Measurements from ENCODE around the gene PIGU. TPM values are rescaled to one million over a fixed set of nuclear protein-coding genes. Genes with fewer than 3 reads are reported as not detected.

The PIGU gene
- total RNA-seq, 4 donors from 2014 or later, result 5.1 to 16.4 (median 8.5) TPM

DNA sequence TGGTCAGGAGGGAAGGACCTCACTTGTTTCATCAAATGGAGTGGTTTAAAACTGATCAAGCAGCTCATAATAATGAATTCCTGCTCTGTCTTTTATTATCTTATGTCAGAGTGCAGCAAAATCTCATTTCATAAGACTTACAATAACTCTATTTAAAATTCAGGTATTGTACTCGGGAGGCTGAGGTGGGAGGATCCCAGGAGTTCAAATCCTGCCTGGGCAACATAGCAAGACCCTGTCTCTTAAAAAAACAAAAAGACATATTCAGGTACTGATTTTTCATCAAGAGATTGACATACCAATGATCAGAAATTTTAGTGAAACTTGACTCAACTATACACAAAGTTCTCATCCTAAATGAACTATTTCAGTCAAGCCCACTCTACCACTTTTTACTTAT is 166.3 kb downstream of the PIGU start:
- no peak for DNase-seq (ENCODE audit: low spot score in 2 of 2)
- TF ChIP-seq, protein P1, sequence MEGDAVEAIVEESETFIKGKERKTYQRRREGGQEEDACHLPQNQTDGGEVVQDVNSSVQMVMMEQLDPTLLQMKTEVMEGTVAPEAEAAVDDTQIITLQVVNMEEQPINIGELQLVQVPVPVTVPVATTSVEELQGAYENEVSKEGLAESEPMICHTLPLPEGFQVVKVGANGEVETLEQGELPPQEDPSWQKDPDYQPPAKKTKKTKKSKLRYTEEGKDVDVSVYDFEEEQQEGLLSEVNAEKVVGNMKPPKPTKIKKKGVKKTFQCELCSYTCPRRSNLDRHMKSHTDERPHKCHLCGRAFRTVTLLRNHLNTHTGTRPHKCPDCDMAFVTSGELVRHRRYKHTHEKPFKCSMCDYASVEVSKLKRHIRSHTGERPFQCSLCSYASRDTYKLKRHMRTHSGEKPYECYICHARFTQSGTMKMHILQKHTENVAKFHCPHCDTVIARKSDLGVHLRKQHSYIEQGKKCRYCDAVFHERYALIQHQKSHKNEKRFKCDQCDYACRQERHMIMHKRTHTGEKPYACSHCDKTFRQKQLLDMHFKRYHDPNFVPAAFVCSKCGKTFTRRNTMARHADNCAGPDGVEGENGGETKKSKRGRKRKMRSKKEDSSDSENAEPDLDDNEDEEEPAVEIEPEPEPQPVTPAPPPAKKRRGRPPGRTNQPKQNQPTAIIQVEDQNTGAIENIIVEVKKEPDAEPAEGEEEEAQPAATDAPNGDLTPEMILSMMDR (IDR thresholded peaks at IDR 0.05), result no peak
- TF ChIP-seq POLR2A (IDR thresholded peaks at IDR 0.05), result no peak
- 97 to 98% methylated on average over 1 of the region's 1 CpG for WGBS, 2 donors
- no peak overlapping the region for H3K4me3 ChIP-seq (ENCODE audit: low read depth, poor library complexity, severe bottlenecking)
- intact Hi-C loops (cut with DNase I; ENCODE audit: low total_unique reads), result no loop called here

Other genes starting within 250 kb of the PIGU start
- gene DYNLRB1, start 160.7 kb downstream of the PIGU start, total RNA-seq, result 100 to 1,000 TPM; 162 to 232 (median 193) TPM
- 100 to 1,000 TPM; 127 to 293 (median 147) TPM for gene MAP1LC3A, start 118.4 kb downstream of the PIGU start, total RNA-seq
- gene TP53INP2, start 27.3 kb upstream of the PIGU start, total RNA-seq, result 10 to 100 TPM in 2 of 4 donors, 1 to 10 TPM in 2; 3.8 to 12.0 (median 8.5) TPM
- 10 to 100 TPM; 20.9 to 37.6 (median 29.9) TPM for gene NCOA6, start 148.6 kb upstream of the PIGU start, total RNA-seq
- gene GGT7, start 195.8 kb upstream of the PIGU start, total RNA-seq, result 10 to 100 TPM in 2 of 4 donors, 1 to 10 TPM in 2; 8.6 to 12.9 (median 9.6) TPM
- 10 to 100 TPM; 54.3 to 98.1 (median 71.5) TPM for gene ACSS2, start 199.5 kb upstream of the PIGU start, total RNA-seq

All from lower leg skin (tissue), 4 donors.